H1 (cell line): ENCODE data around the gene DCAF17. TPM values are rescaled to one million over a fixed set of nuclear protein-coding genes. Genes with fewer than 3 reads are reported as not detected.
A peak's percentile ranks its signal among the peaks of the same experiment; 100 is the strongest.

Experiments
- CTCF ChIA-PET: fragments of 300-600 bp; sonication (Branson Sonifier 250); formaldehyde crosslinking; loops from one replicate; lab custom pipeline; 2021; ENCODE audit not compliant: partially characterized antibody; lab: Charles Lee
- POLR2A ChIA-PET: fragments of 300-600 bp; sonication (Branson Sonifier 250); formaldehyde crosslinking; loops from one replicate; lab custom pipeline; 2021; ENCODE audit warnings: inconsistent platforms; ENCODE audit not compliant: partially characterized antibody; lab: Charles Lee
- DNase-seq, 2 experiments: peaks; one replicate each; pipeline versions ENCODE4 v3.0.0 to v3.0.0-alpha.2; 2010 to 2022; ENCODE audit warnings: low spot score in 2 of 2, low read depth in 1 of 2, mixed read lengths in 1 of 2
- FAIRE-seq: peaks from 2 replicates; lab custom pipeline; 2011; peaks lifted over from hg19 to GRCh38; lab: Jason Lieb, UNC
- H2AFZ ChIP-seq: 2 replicates; pipeline ENCODE4 v1.8.1; 2012; ENCODE audit warnings: low read length, inconsistent platforms
- H2AK5ac ChIP-seq: 2 replicates; pipeline ENCODE4 v1.6.1; 2013; ENCODE audit warnings: low read depth, low read length
- H2BK120ac ChIP-seq: replicated peaks from 2 replicates; pipeline ENCODE3; 2013; ENCODE audit warnings: low read depth, low read length, inconsistent platforms
- H2BK12ac ChIP-seq: 2 replicates; pipeline ENCODE4 v1.6.1; 2013; ENCODE audit warnings: low read depth, low read length
- H2BK15ac ChIP-seq: 2 replicates; pipeline ENCODE4 v1.6.1; 2013; ENCODE audit warnings: low read length
- H2BK20ac ChIP-seq: 2 replicates; pipeline ENCODE4 v1.6.1; 2013; ENCODE audit warnings: low read length
- H2BK5ac ChIP-seq: 2 replicates; pipeline ENCODE4 v1.6.1; 2013; ENCODE audit warnings: low read depth, low read length
- H3K14ac ChIP-seq: 2 replicates; pipeline ENCODE4 v1.6.1; 2013; ENCODE audit warnings: inconsistent platforms; ENCODE audit not compliant: insufficient read length
- H3K18ac ChIP-seq: 2 replicates; pipeline ENCODE4 v1.6.1; 2013; ENCODE audit warnings: low read length; ENCODE audit errors: extremely low read depth
- H3K23ac ChIP-seq: 2 replicates; pipeline ENCODE4 v1.6.1; 2013; ENCODE audit warnings: inconsistent platforms; ENCODE audit not compliant: insufficient read length
- H3K23me2 ChIP-seq: 2 replicates; pipeline ENCODE4 v1.6.1; 2013; ENCODE audit warnings: low read depth, low read length
- H3K27ac ChIP-seq: 2 replicates; pipeline ENCODE4 v1.6.1; 2011; ENCODE audit warnings: low read depth, low read length, inconsistent platforms
- H3K27me3 ChIP-seq, 4 experiments: replicated peaks in 1 of 4; 1 replicate in 1 of 4; 2 replicates in 3 of 4; pipeline versions ENCODE4 v1.6.1 to v1.8.1; 2011 to 2013; ENCODE audit warnings: low read length in 3 of 4, mild to moderate bottlenecking in 3 of 4, inconsistent platforms in 2 of 4, mixed read lengths in 2 of 4, moderate library complexity in 1 of 4; ENCODE audit not compliant: control insufficient read depth in 3 of 4, insufficient read depth in 3 of 4; ENCODE audit errors: extremely low read depth in 1 of 4
- H3K36me3 ChIP-seq, 4 experiments: 2 replicates each; pipeline versions ENCODE4 v1.6.1 to v1.8.1; 2011 to 2013; ENCODE audit warnings: mild to moderate bottlenecking in 4 of 4, low read length in 3 of 4, moderate library complexity in 2 of 4, control low read depth in 1 of 4, inconsistent platforms in 1 of 4; ENCODE audit not compliant: insufficient read depth in 4 of 4, control insufficient read depth in 2 of 4
- H3K4ac ChIP-seq: replicated peaks from 2 replicates; pipeline ENCODE3; 2013; ENCODE audit warnings: low read length, low read depth, mixed read lengths, inconsistent platforms; ENCODE audit not compliant: insufficient read length
- H3K4me1 ChIP-seq, 4 experiments: replicated peaks in 1 of 4; 1 replicate in 1 of 4; 2 replicates in 3 of 4; pipeline versions ENCODE4 v1.6.1 to v1.8.1; 2011 to 2013; ENCODE audit warnings: low read length in 3 of 4, inconsistent platforms in 2 of 4, mixed read lengths in 1 of 4; ENCODE audit not compliant: insufficient read depth in 4 of 4, control insufficient read depth in 3 of 4
- H3K4me2 ChIP-seq, 2 experiments: 2 replicates each; pipeline versions ENCODE4 v1.6.1 to v1.8.1; 2011 to 2013; ENCODE audit warnings: low read depth in 2 of 2, low read length in 2 of 2, control low read depth in 1 of 2, inconsistent platforms in 1 of 2, mild to moderate bottlenecking in 1 of 2; ENCODE audit not compliant: insufficient read depth in 1 of 2
- H3K4me3 ChIP-seq, 4 experiments: fragments of 200-600, 300-600 bp in 1 of 4; sonication (generic), shearing (Covaris generic), sonication (Bioruptor Twin) in 1 of 4; 2 replicates each; pipeline versions ENCODE4 v1.5.1 to v1.8.1; 2011 to 2016; ENCODE audit warnings: low read length in 4 of 4, low read depth in 3 of 4, control low read depth in 2 of 4, inconsistent platforms in 2 of 4, mild to moderate bottlenecking in 2 of 4, mixed read lengths in 1 of 4, moderate library complexity in 1 of 4; ENCODE audit not compliant: insufficient read depth in 2 of 4; ENCODE audit errors: extremely low read depth in 1 of 4
- H3K56ac ChIP-seq: replicated peaks from 2 replicates; pipeline ENCODE3; 2013; ENCODE audit warnings: low read depth, mild to moderate bottlenecking, mixed read lengths, low read length, inconsistent platforms; ENCODE audit not compliant: insufficient read length
- H3K79me1 ChIP-seq: 2 replicates; pipeline ENCODE4 v1.6.1; 2013; ENCODE audit warnings: low read depth, low read length, control low read depth
- H3K79me2 ChIP-seq, 2 experiments: 2 replicates each; pipeline versions ENCODE4 v1.6.1 to v1.8.1; 2012 to 2013; ENCODE audit warnings: low read length in 2 of 2, mild to moderate bottlenecking in 2 of 2, inconsistent platforms in 1 of 2; ENCODE audit not compliant: insufficient read depth in 2 of 2, control insufficient read depth in 1 of 2
- H3K9ac ChIP-seq, 4 experiments: replicated peaks in 1 of 4; 1 replicate in 1 of 4; 2 replicates in 3 of 4; pipeline versions ENCODE4 v1.6.1 to v1.8.1; 2011 to 2013; ENCODE audit warnings: low read depth in 3 of 4, low read length in 3 of 4, control low read depth in 2 of 4, mild to moderate bottlenecking in 2 of 4, moderate library complexity in 2 of 4, inconsistent platforms in 1 of 4; ENCODE audit errors: extremely low read depth in 1 of 4
- H3K9me3 ChIP-seq, 2 experiments: 2 replicates each; pipeline versions ENCODE4 v1.6.1 to v1.8.1; 2012 to 2013; ENCODE audit warnings: mild to moderate bottlenecking in 2 of 2, moderate library complexity in 2 of 2, control low read depth in 1 of 2, inconsistent platforms in 1 of 2, low read depth in 1 of 2, low read length in 1 of 2, mixed read lengths in 1 of 2; ENCODE audit not compliant: insufficient read depth in 2 of 2
- H4K20me1 ChIP-seq, 2 experiments: replicated peaks in 1 of 2; 2 replicates each; pipeline versions ENCODE3 to v1.8.1; 2011 to 2013; ENCODE audit warnings: inconsistent platforms in 2 of 2, low read length in 2 of 2, mild to moderate bottlenecking in 1 of 2; ENCODE audit not compliant: insufficient read depth in 2 of 2, control insufficient read depth in 1 of 2
- H4K5ac ChIP-seq: 2 replicates; pipeline ENCODE4 v1.6.1; 2013; ENCODE audit warnings: low read length, low read depth, mixed read lengths, inconsistent platforms; ENCODE audit not compliant: insufficient read length
- H4K8ac ChIP-seq: 2 replicates; pipeline ENCODE4 v1.8.0; 2013; ENCODE audit warnings: mild to moderate bottlenecking, moderate library complexity, low read length, inconsistent platforms; ENCODE audit not compliant: insufficient read depth; ENCODE audit errors: extremely low read depth
- H4K91ac ChIP-seq: replicated peaks from 2 replicates; pipeline ENCODE3; 2013; ENCODE audit warnings: low read length, mixed read lengths, inconsistent platforms; ENCODE audit not compliant: insufficient read length
- ATF2 ChIP-seq: IDR thresholded peaks from 2 replicates; pipeline ENCODE4 v1.6.1; 2012; ENCODE audit warnings: low read length, inconsistent platforms
- CHD2 ChIP-seq: IDR thresholded peaks from 2 replicates; pipeline ENCODE4 v1.6.1; 2012; ENCODE audit warnings: low read length, improper control_type of control experiment
- HDAC2 ChIP-seq, 2 experiments: fragments of 300-600 bp in 1 of 2; sonication (generic) in 1 of 2; IDR thresholded peaks; 2 replicates each; pipeline ENCODE4 v1.6.1; 2011 to 2012; ENCODE audit warnings: low read depth in 2 of 2, low read length in 2 of 2, mild to moderate bottlenecking in 2 of 2, moderate library complexity in 2 of 2, borderline replicate concordance in 1 of 2, inconsistent platforms in 1 of 2
- JUND ChIP-seq: IDR thresholded peaks from 2 replicates; pipeline ENCODE4 v1.6.1; 2011; ENCODE audit warnings: mild to moderate bottlenecking, improper control_type of control experiment, low read length
- MAX ChIP-seq: IDR thresholded peaks from 2 replicates; pipeline ENCODE4 v1.6.1; 2012; ENCODE audit warnings: inconsistent platforms
- TAF1 ChIP-seq: IDR thresholded peaks from 2 replicates; pipeline ENCODE4 v1.6.1; 2011; ENCODE audit warnings: mild to moderate bottlenecking, low read depth, low read length
- YY1 ChIP-seq: IDR thresholded peaks from 2 replicates; pipeline ENCODE4 v1.6.1; 2011; ENCODE audit warnings: low read depth, mild to moderate bottlenecking, low read length
- WGBS, 2 experiments: shearing (Covaris generic) in 1 of 2; methylation state at CpG; one replicate each; pipeline versions ENCODE4 v1.1.6 to v1.1.7; 2013 to 2015; ENCODE audit warnings: low lambda C conversion rate in 2 of 2, mixed read lengths in 2 of 2, inconsistent platforms in 1 of 2, low coverage in 1 of 2, missing lambda C conversion rate in 1 of 2; ENCODE audit not compliant: insufficient replicate concordance in 2 of 2, insufficient coverage in 1 of 2, insufficient read length in 1 of 2; ENCODE audit errors: extremely low coverage in 1 of 2, missing lambda C conversion rate in 1 of 2; 5-methylcytosine and 5-hydroxymethylcytosine counted together
- polyA plus RNA-seq, 7 experiments: library from polyadenylated mRNA; depleted of rRNA in 3 of 7; stranded (reverse) in 5 of 7; unstranded in 2 of 7; fragments of >200 nt in 5 of 7; fragments of 200-250 nt in 2 of 7; gene quantifications; 1 replicate in 5 of 7; 2 replicates in 1 of 7; 4 replicates in 1 of 7; pipeline versions ENCODE4 v1.2.1 to v1.2.3, GENCODE V29; 2011 to 2013; ENCODE audit warnings: missing spikeins in 2 of 7, mixed read lengths in 2 of 7
- total RNA-seq: library from RNA; stranded (reverse); fragmentation: NEBNext Ultra II Directional; extraction: Animal tissue kit (Norgen Biotek cat#: 25700); gene quantifications from 2 replicates; pipeline ENCODE4 v1.2.1, GENCODE V29; 2021

The DCAF17 gene
- total and polyA plus RNA-seq, 2 of the 8 experiments (the other 6 are each of a cell fraction or from before 2014, with no cell fraction given): 10.7 to 30.0 TPM

- H4K91ac ChIP-seq: no peak overlapping the region
- ChIA-PET CTCF (interaction anchor here (0.7 to 1.8 kb wide), 5 partner anchors 9 to 557 kb away, joined by 3 to 6 read pairs (median 4); no protein-coding TSS in a partner anchor), POLR2A (interaction anchor here (0.7 to 4.5 kb wide), 18 partner anchors 9 to 555 kb away, joined by 3 to 32 read pairs (median 4); no protein-coding TSS in a partner anchor)
- peaks cover 7 to 21% (median 12%) of the 10 kb centered on the region in 4 experiments; a peak in 5 of 7 replicates for H3K4me1 ChIP-seq
- no peak overlapping the region for H4K5ac ChIP-seq
- no peak overlapping the region for H2BK15ac ChIP-seq
- H3K36me3 ChIP-seq: no peaks in the 10 kb centered on the region
- H3K9me3 ChIP-seq: no peaks in the 10 kb centered on the region
- no peak for FAIRE-seq
- peak overlapping the region; percentile 73 to 96 (median 84) for H3K4me3 ChIP-seq
- H2BK120ac ChIP-seq: peak overlapping the region; percentile 45
- WGBS, 2 experiments: 2% methylated on average over 61 of the region's 62 CpGs; no CpG with 5 or more reads in 1 of the 2 experiments
- peaks cover 16% of the 10 kb centered on the region for H3K23me2 ChIP-seq
- H2BK20ac ChIP-seq: peak overlapping the region; percentile 91; the same call in 1 of the 2 replicates
- H2BK12ac ChIP-seq: peak overlapping the region; percentile 75; the same call in 1 of the 2 replicates
- peak overlapping the region; percentile 68; the same call in 1 of the 2 replicates for H4K8ac ChIP-seq
- no peak overlapping the region; the same call in 1 of the 2 replicates for H2AK5ac ChIP-seq
- 0 out of 2 replicates have a peak overlapping the region, but pooled peaks have one; percentile 2 for H2AFZ ChIP-seq
- peak overlapping the region; percentile 69 to 82 (median 79) for H3K9ac ChIP-seq
- peak overlapping the region; percentile 65 for H3K27ac ChIP-seq
- no peak overlapping the region for H3K56ac ChIP-seq
- peak overlapping the region; percentile 89 to 99 for H3K4me2 ChIP-seq
- H3K79me2 ChIP-seq: peaks cover 0 to 33% of the 10 kb centered on the region in 2 experiments; a peak in 3 of 4 replicates
- H3K14ac ChIP-seq: no peak overlapping the region
- no peaks in the 10 kb centered on the region for H3K79me1 ChIP-seq
- H3K23ac ChIP-seq: no peak overlapping the region
- DNase-seq: peak in 1 of 2 experiments; percentile 83
- H2BK5ac ChIP-seq: peak overlapping the region; percentile 88; the same call in 1 of the 2 replicates
- no peaks in the 10 kb centered on the region for H3K27me3 ChIP-seq
- peak overlapping the region; percentile 96 for H3K18ac ChIP-seq
- H4K20me1 ChIP-seq: peaks cover 0 to 2% of the 10 kb centered on the region in 2 experiments
- no peak overlapping the region for H3K4ac ChIP-seq
- TF ChIP-seq HDAC2 (IDR thresholded peaks at IDR 0.05; ENCODE audit: borderline replicate concordance in 1 of 2, low read depth in 2 of 2, low read length in 2 of 2): peak in 1 of 2 experiments; percentile 20; a peak in 1 of 4 replicates
- peak; percentile 48; the same call in 1 of the 2 replicates for TF ChIP-seq TAF1
- peak; percentile 32; the same call in 1 of the 2 replicates for TF ChIP-seq CHD2
- no peak for TF ChIP-seq JUND
- TF ChIP-seq YY1: no peak
- TF ChIP-seq ATF2: 0 out of 2 replicates have a peak, but pooled peaks have one; percentile 14
- peak; percentile 71 for TF ChIP-seq MAX
These were observed 89.3 kb downstream of the DCAF17 start for GRCh38 chr2:171523088-171524017.
